H9 (cell line): ENCODE measurements around the gene PEMT. TPM values are rescaled to one million over a fixed set of nuclear protein-coding genes. Genes with fewer than 3 reads are reported as not detected.

Source experiments
- DNase-seq: peaks from one replicate; pipeline ENCODE4 v3.0.0-alpha.2; 2017
- H2AFZ ChIP-seq: one replicate; pipeline ENCODE4 v1.6.1; 2013; ENCODE audit warnings: mild to moderate bottlenecking, low read length, control low read depth, moderate library complexity
- H2AK5ac ChIP-seq: 2 replicates; pipeline ENCODE4 v1.6.1; 2013; ENCODE audit warnings: low read length, control low read depth, mixed read lengths; ENCODE audit not compliant: insufficient read length
- H2BK120ac ChIP-seq: one replicate; pipeline ENCODE4 v1.6.1; 2013; ENCODE audit warnings: low read depth, mild to moderate bottlenecking, low read length, control low read depth, inconsistent platforms; ENCODE audit not compliant: poor library complexity, severe bottlenecking
- H2BK12ac ChIP-seq: 2 replicates; pipeline ENCODE4 v1.6.1; 2013; ENCODE audit warnings: low read length, control low read depth, mixed read lengths, low read depth; ENCODE audit not compliant: insufficient read length
- H2BK15ac ChIP-seq: 2 replicates; pipeline ENCODE4 v1.6.1; 2013; ENCODE audit warnings: low read depth, low read length, control low read depth
- H2BK20ac ChIP-seq: one replicate; pipeline ENCODE4 v1.6.1; 2013; ENCODE audit warnings: low read depth, mild to moderate bottlenecking, low read length, control low read depth, inconsistent platforms; ENCODE audit not compliant: poor library complexity, severe bottlenecking
- H2BK5ac ChIP-seq: 2 replicates; pipeline ENCODE4 v1.6.1; 2013; ENCODE audit warnings: low read length, control low read depth, mixed read lengths; ENCODE audit not compliant: insufficient read length
- H3K14ac ChIP-seq: 2 replicates; pipeline ENCODE4 v1.6.1; 2013; ENCODE audit warnings: low read length, control low read depth; ENCODE audit not compliant: insufficient read depth
- H3K18ac ChIP-seq: 2 replicates; pipeline ENCODE4 v1.6.1; 2013; ENCODE audit warnings: low read depth, mild to moderate bottlenecking, mixed read lengths, low read length, control low read depth; ENCODE audit not compliant: insufficient read length
- H3K23ac ChIP-seq: 2 replicates; pipeline ENCODE4 v1.6.1; 2013; ENCODE audit warnings: low read length, control low read depth, mixed read lengths, low read depth; ENCODE audit not compliant: insufficient read length
- H3K23me2 ChIP-seq: 2 replicates; pipeline ENCODE4 v1.6.1; 2013; ENCODE audit warnings: low read depth, mild to moderate bottlenecking, mixed read lengths, low read length, control low read depth; ENCODE audit not compliant: insufficient read length, poor library complexity, severe bottlenecking
- H3K27ac ChIP-seq: 2 replicates; pipeline ENCODE4 v1.5.1; 2013; ENCODE audit warnings: low read length, control low read depth, mixed read lengths, low read depth; ENCODE audit not compliant: insufficient read length
- H3K27me3 ChIP-seq: 2 replicates; pipeline ENCODE4 v1.6.1; 2013; ENCODE audit warnings: low read length, control low read depth, inconsistent platforms; ENCODE audit not compliant: insufficient read depth
- H3K4ac ChIP-seq: 2 replicates; pipeline ENCODE4 v1.6.1; 2013; ENCODE audit warnings: low read depth, mild to moderate bottlenecking, control low read depth, inconsistent platforms, low read length, moderate library complexity
- H3K4me1 ChIP-seq: 2 replicates; pipeline ENCODE4 v1.6.1; 2013; ENCODE audit warnings: low read length, control low read depth, inconsistent platforms; ENCODE audit not compliant: insufficient read depth
- H3K4me2 ChIP-seq: 2 replicates; pipeline ENCODE4 v1.6.1; 2013; ENCODE audit warnings: low read length, control low read depth, mixed read lengths; ENCODE audit not compliant: insufficient read length, insufficient read depth
- H3K56ac ChIP-seq: 2 replicates; pipeline ENCODE4 v1.6.1; 2013; ENCODE audit warnings: low read depth, mild to moderate bottlenecking, mixed read lengths, low read length, control low read depth; ENCODE audit not compliant: insufficient read length
- H3K79me1 ChIP-seq: 2 replicates; pipeline ENCODE4 v1.6.1; 2013; ENCODE audit warnings: low read depth, mild to moderate bottlenecking, moderate library complexity, low read length, control low read depth, inconsistent platforms; ENCODE audit not compliant: insufficient read depth, poor library complexity, severe bottlenecking
- H3K79me2 ChIP-seq: 2 replicates; pipeline ENCODE4 v1.6.1; 2013; ENCODE audit warnings: low read length, control low read depth, inconsistent platforms; ENCODE audit not compliant: insufficient read depth
- H3K9ac ChIP-seq: 2 replicates; pipeline ENCODE4 v1.6.1; 2013; ENCODE audit warnings: low read length, control low read depth, mixed read lengths; ENCODE audit not compliant: insufficient read length; ENCODE audit errors: extremely low read depth
- H3K9me3 ChIP-seq: one replicate; pipeline ENCODE4 v1.6.1; 2013; ENCODE audit warnings: low read depth, low read length, inconsistent platforms; ENCODE audit not compliant: control insufficient read depth
- H3T11ph ChIP-seq: one replicate; pipeline ENCODE4 v1.6.1; 2013; ENCODE audit warnings: mild to moderate bottlenecking, low read length, control low read depth, inconsistent platforms
- H4K20me1 ChIP-seq: one replicate; pipeline ENCODE4 v1.6.1; 2013; ENCODE audit not compliant: control insufficient read depth, insufficient read length, insufficient read depth
- H4K5ac ChIP-seq: 2 replicates; pipeline ENCODE4 v1.6.1; 2013; ENCODE audit warnings: low read depth, mild to moderate bottlenecking, mixed read lengths, low read length, control low read depth; ENCODE audit not compliant: insufficient read length
- H4K8ac ChIP-seq: replicated peaks from 2 replicates; pipeline ENCODE4 v1.6.1; 2013; ENCODE audit warnings: low read length, control low read depth, mixed read lengths, low read depth; ENCODE audit not compliant: insufficient read length
- H4K91ac ChIP-seq: 2 replicates; pipeline ENCODE4 v1.6.1; 2013; ENCODE audit warnings: low read depth, mild to moderate bottlenecking, moderate library complexity, mixed read lengths, low read length, control low read depth; ENCODE audit not compliant: insufficient read length
- H3K27ac Mint-ChIP-seq, 3 experiments: 2 replicates in 2 of 3; 3 replicates in 1 of 3; pipeline ENCODE4 v1.8.0; 2020 to 2021; ENCODE audit warnings: mixed read lengths in 3 of 3, mild to moderate bottlenecking in 1 of 3, moderate library complexity in 1 of 3
- H3K27me3 Mint-ChIP-seq: 2 replicates; pipeline ENCODE4 v1.8.0; 2021; ENCODE audit warnings: low read depth, mild to moderate bottlenecking, moderate library complexity, mixed read lengths
- H3K36me3 Mint-ChIP-seq, 3 experiments: 2 replicates in 2 of 3; 3 replicates in 1 of 3; pipeline ENCODE4 v1.8.0; 2020 to 2021; ENCODE audit warnings: low read depth in 3 of 3, mixed read lengths in 3 of 3; ENCODE audit not compliant: insufficient read depth in 1 of 3
- H3K4me1 Mint-ChIP-seq, 2 experiments: 2 replicates each; pipeline ENCODE4 v1.8.0; 2020; ENCODE audit warnings: mixed read lengths in 2 of 2
- H3K4me3 Mint-ChIP-seq, 2 experiments: 2 replicates in 1 of 2; 3 replicates in 1 of 2; pipeline ENCODE4 v1.8.0; 2020 to 2021; ENCODE audit warnings: mild to moderate bottlenecking in 2 of 2, mixed read lengths in 2 of 2, moderate library complexity in 1 of 2
- H3K9me3 Mint-ChIP-seq, 2 experiments: 2 replicates in 1 of 2; 3 replicates in 1 of 2; pipeline ENCODE4 v1.8.0; 2020; ENCODE audit warnings: mild to moderate bottlenecking in 2 of 2, mixed read lengths in 2 of 2, moderate library complexity in 1 of 2
- CTCF ChIP-seq: fragments of 200-600 bp; sonication (generic); conservative IDR thresholded peaks from 3 replicates; pipeline ENCODE4 v1.8.0; 2021; ENCODE audit warnings: antibody characterized with exemption, mild to moderate bottlenecking
- WGBS: extraction: QIAGEN DNeasy Blood & Tissue Kit; methylation state at CpG from one replicate; pipeline ENCODE4 v1.1.7; 2013; ENCODE audit warnings: missing lambda C conversion rate, low lambda C conversion rate, mixed read lengths; ENCODE audit not compliant: insufficient read length; ENCODE audit errors: extremely low coverage; 5-methylcytosine and 5-hydroxymethylcytosine counted together
- total RNA-seq: library from RNA; stranded (reverse); gene quantifications from 2 replicates; pipeline ENCODE4 v1.2.1, GENCODE V29; 2021

Gene PEMT
- total RNA-seq, 1 experiment from 2014 or later = 63.2 TPM

DNA sequence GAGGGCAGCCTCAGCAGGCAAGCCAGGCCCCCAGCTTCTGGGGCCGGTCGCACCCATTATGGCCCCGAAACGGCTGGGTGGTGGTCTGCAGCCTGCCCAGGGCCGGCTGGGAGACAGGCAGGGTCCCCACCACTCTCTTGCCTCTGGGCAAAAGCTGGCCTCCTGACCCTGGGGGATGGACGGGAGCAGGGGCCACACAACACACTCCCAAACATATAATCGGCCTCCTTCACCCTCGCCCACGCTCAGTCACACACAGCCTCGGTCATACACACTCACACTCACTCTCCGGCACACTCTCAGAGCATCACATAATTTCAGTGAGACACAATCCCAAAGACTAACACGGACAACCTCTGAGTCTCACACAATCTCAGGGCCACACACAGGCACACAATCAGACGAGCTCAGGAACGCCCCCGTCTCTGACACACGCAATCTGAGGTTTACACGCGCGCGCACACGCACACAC lies 589 bp downstream of the PEMT start:
- Histone ChIP-seq H3K27me3 (no peaks in the 10 kb centered on the region), H2BK120ac (no peak overlapping the region), H2BK5ac (no peak overlapping the region), H3K18ac (peak overlapping the region; percentile 3), H2AK5ac (no peak overlapping the region), H4K5ac (no peak overlapping the region), H3K9me3 (no peaks in the 10 kb centered on the region), H2AFZ (no peak overlapping the region), H3K56ac (no peak overlapping the region), H4K20me1 (no peaks in the 10 kb centered on the region), H3K79me1 (no peaks in the 10 kb centered on the region), H3K27ac (no peak overlapping the region), H4K8ac (no peak overlapping the region), H3K14ac (peak overlapping the region; percentile 59), H2BK12ac (no peak overlapping the region), H4K91ac (no peak overlapping the region), H3K79me2 (no peaks in the 10 kb centered on the region; the same call in 1 of the 2 replicates), H3K23ac (no peak overlapping the region), H3K9ac (peak overlapping the region; percentile 63), H3K4ac (no peak overlapping the region), H3K4me2 (peak overlapping the region; percentile 93), H3T11ph (no peak overlapping the region), H2BK20ac (no peak overlapping the region), H3K4me1 (peaks cover 5% of the 10 kb centered on the region; the same call in 1 of the 2 replicates), H2BK15ac (no peak overlapping the region), H3K23me2 (peaks cover 6% of the 10 kb centered on the region)
- peak overlapping the region; percentile 53 to 94 (median 59) for H3K27ac Mint-ChIP-seq
- peak overlapping the region; percentile 82 to 94 for H3K4me3 Mint-ChIP-seq
- no peaks in the 10 kb centered on the region for H3K27me3 Mint-ChIP-seq
- peaks cover 21 to 26% of the 10 kb centered on the region in 2 experiments for H3K4me1 Mint-ChIP-seq
- H3K9me3 Mint-ChIP-seq = no peaks in the 10 kb centered on the region
- WGBS = no CpG with 5 or more reads among the region's 21 CpGs
- TF ChIP-seq CTCF = no peak
- DNase-seq = no peak
- H3K36me3 Mint-ChIP-seq = peaks cover 0 to 6% (median 0%) of the 10 kb centered on the region in 3 experiments; a peak in 1 of 7 replicates
